CD8-positive, alpha-beta memory T cell (primary cell): ENCODE results near the gene ERCC6L2. TPM values are rescaled to one million over a fixed set of nuclear protein-coding genes. Genes with fewer than 3 reads are reported as not detected.
A peak's percentile ranks its signal among the peaks of the same experiment; 100 is the strongest.

Source experiments
- CTCF ChIA-PET: fragments of 350-600 bp; sonication (Branson Sonifier 250); formaldehyde crosslinking; loops from one replicate; lab custom pipeline; 2021; ENCODE audit warnings: antibody characterized with exemption; lab: Charles Lee
- POLR2A ChIA-PET: fragments of 350-600 bp; sonication (Branson Sonifier 250); formaldehyde crosslinking; loops from one replicate; lab custom pipeline; 2021; ENCODE audit warnings: antibody characterized with exemption; lab: Charles Lee
- DNase-seq, 5 donors: peaks; one replicate each; pipeline versions ENCODE4 v3.0.0 to v3.0.0-alpha.2; 2020 to 2022; ENCODE audit warnings: mixed read lengths in 1 of 5
- H3K27ac ChIP-seq: one replicate; pipeline ENCODE4 v1.7.0; 2013; ENCODE audit warnings: low read depth, mild to moderate bottlenecking, low read length, moderate library complexity
- H3K27me3 ChIP-seq: 2 replicates; pipeline ENCODE4 v1.7.0; 2013; ENCODE audit warnings: low read length, mild to moderate bottlenecking; ENCODE audit not compliant: insufficient read depth, poor library complexity, severe bottlenecking
- H3K36me3 ChIP-seq: 2 replicates; pipeline ENCODE4 v1.7.0; 2013; ENCODE audit warnings: mild to moderate bottlenecking, low read length, moderate library complexity; ENCODE audit not compliant: insufficient read depth
- H3K4me1 ChIP-seq: 2 replicates; pipeline ENCODE4 v1.7.0; 2013; ENCODE audit warnings: mild to moderate bottlenecking, low read length, moderate library complexity; ENCODE audit not compliant: insufficient read depth
- H3K4me3 ChIP-seq: 2 replicates; pipeline ENCODE4 v1.7.0; 2013; ENCODE audit warnings: mild to moderate bottlenecking, low read length
- H3K9me3 ChIP-seq: 2 replicates; pipeline ENCODE4 v1.7.0; 2013; ENCODE audit warnings: mild to moderate bottlenecking, low read length
- H3K27ac Mint-ChIP-seq, 8 donors: one replicate each; pipeline ENCODE4 v1.8.0; 2020 to 2021; ENCODE audit warnings: mixed read lengths in 8 of 8, mild to moderate bottlenecking in 6 of 8, inconsistent platforms in 3 of 8, moderate library complexity in 3 of 8
- H3K27me3 Mint-ChIP-seq, 2 donors: one replicate each; pipeline ENCODE4 v1.8.0; 2020 to 2021; ENCODE audit warnings: mixed read lengths in 2 of 2, mild to moderate bottlenecking in 1 of 2, moderate library complexity in 1 of 2
- H3K36me3 Mint-ChIP-seq, 3 donors: one replicate each; pipeline ENCODE4 v1.8.0; 2020 to 2021; ENCODE audit warnings: mixed read lengths in 3 of 3, inconsistent platforms in 1 of 3, mild to moderate bottlenecking in 1 of 3
- H3K4me1 Mint-ChIP-seq, 3 donors: one replicate each; pipeline ENCODE4 v1.8.0; 2020 to 2021; ENCODE audit warnings: mixed read lengths in 3 of 3, inconsistent platforms in 1 of 3, mild to moderate bottlenecking in 1 of 3
- H3K4me3 Mint-ChIP-seq, 7 donors: one replicate each; pipeline ENCODE4 v1.8.0; 2020 to 2021; ENCODE audit warnings: mixed read lengths in 7 of 7, mild to moderate bottlenecking in 6 of 7, moderate library complexity in 4 of 7, inconsistent platforms in 2 of 7
- H3K9me3 Mint-ChIP-seq, 5 donors: one replicate each; pipeline ENCODE4 v1.8.0; 2020 to 2022; ENCODE audit warnings: mixed read lengths in 5 of 5, mild to moderate bottlenecking in 3 of 5, moderate library complexity in 2 of 5, inconsistent platforms in 1 of 5
- polyA plus RNA-seq: library from polyadenylated mRNA; unstranded; fragments of 300-500 nt; fragmentation: Illumina TruSeq; gene quantifications from one replicate; pipeline ENCODE4 v1.2.3, GENCODE V29; 2021
- total RNA-seq, 2 experiments: library from RNA; stranded (reverse); gene quantifications; one replicate each; pipeline ENCODE4 v1.2.3, GENCODE V29; 2021

Gene ERCC6L2
- total and polyA plus RNA-seq, 3 experiments from 2014 or later, result 30.0 to 41.2 (median 32.7) TPM

GRCh38 chr9:95971815-95972214, 96.3 kb downstream of the ERCC6L2 start:
- peak overlapping the region in 1 of 8 donors; percentile 25 for H3K27ac Mint-ChIP-seq
- peaks cover 0 to 4% (median 0%) of the 10 kb centered on the region in 5 donors for H3K9me3 Mint-ChIP-seq
- ChIA-PET POLR2A (no interaction called here), CTCF (no interaction called here)
- H3K4me3 ChIP-seq, result no peak overlapping the region
- H3K9me3 ChIP-seq, result no peaks in the 10 kb centered on the region
- H3K4me1 ChIP-seq, result no peaks in the 10 kb centered on the region
- no peak overlapping the region for H3K27ac ChIP-seq
- H3K36me3 ChIP-seq, result peaks cover 11% of the 10 kb centered on the region
- no peaks in the 10 kb centered on the region for H3K27me3 Mint-ChIP-seq
- no peak for DNase-seq
- peaks cover 19 to 37% (median 22%) of the 10 kb centered on the region in 3 donors for H3K36me3 Mint-ChIP-seq
- H3K27me3 ChIP-seq, result no peaks in the 10 kb centered on the region
- peaks cover 0 to 3% (median 2%) of the 10 kb centered on the region in 3 donors for H3K4me1 Mint-ChIP-seq
- H3K4me3 Mint-ChIP-seq, result no peak overlapping the region

GRCh38 chr9:95974389-95974788, 98.9 kb downstream of the ERCC6L2 start:
- DNase-seq, result no peak
- Mint-ChIP-seq H3K36me3 (peaks cover 18 to 47% (median 22%) of the 10 kb centered on the region in 3 donors), H3K4me1 (peaks cover 0 to 11% (median 4%) of the 10 kb centered on the region in 3 donors), H3K27ac (no peak overlapping the region), H3K9me3 (peaks cover 0 to 4% (median 0%) of the 10 kb centered on the region in 5 donors), H3K27me3 (no peaks in the 10 kb centered on the region), H3K4me3 (no peak overlapping the region)
- ChIA-PET CTCF (no interaction called here), POLR2A (no interaction called here)
- Histone ChIP-seq H3K27ac (no peak overlapping the region), H3K4me3 (no peak overlapping the region), H3K4me1 (no peaks in the 10 kb centered on the region), H3K9me3 (no peaks in the 10 kb centered on the region), H3K36me3 (peaks cover 4% of the 10 kb centered on the region), H3K27me3 (no peaks in the 10 kb centered on the region)

GRCh38 chr9:95977371-95977770, 101.9 kb downstream of the ERCC6L2 start:
- Mint-ChIP-seq H3K4me1 (peaks cover 17 to 29% (median 19%) of the 10 kb centered on the region in 3 donors), H3K36me3 (peaks cover 15 to 43% (median 19%) of the 10 kb centered on the region in 3 donors)
- CTCF ChIA-PET, result no interaction called here

GRCh38 chr9:95978106-95978505, 102.6 kb downstream of the ERCC6L2 start:
- H3K9me3 Mint-ChIP-seq, result no peaks in the 10 kb centered on the region
- POLR2A ChIA-PET, result no interaction called here
- CTCF ChIA-PET, result no interaction called here
- H3K27ac ChIP-seq, result no peak overlapping the region
- H3K27ac Mint-ChIP-seq, result no peak overlapping the region
- no peaks in the 10 kb centered on the region for H3K27me3 Mint-ChIP-seq
- no peak for DNase-seq
- no peak overlapping the region for H3K4me3 Mint-ChIP-seq
- no peaks in the 10 kb centered on the region for H3K9me3 ChIP-seq
- no peaks in the 10 kb centered on the region for H3K27me3 ChIP-seq
- peaks cover 11% of the 10 kb centered on the region for H3K4me1 ChIP-seq
- H3K4me1 Mint-ChIP-seq, result peaks cover 18 to 31% (median 20%) of the 10 kb centered on the region in 3 donors
- no peaks in the 10 kb centered on the region for H3K36me3 ChIP-seq
- H3K36me3 Mint-ChIP-seq, result peaks cover 9 to 38% (median 13%) of the 10 kb centered on the region in 3 donors
- H3K4me3 ChIP-seq, result no peak overlapping the region

More at GRCh38 chr9:95977371-95977770, 101.9 kb downstream of the ERCC6L2 start:
- no peak overlapping the region for H3K4me3 ChIP-seq
- POLR2A ChIA-PET, result no interaction called here
- Mint-ChIP-seq H3K27ac (peak overlapping the region in 2 of 8 donors; percentile 3 to 12), H3K27me3 (no peaks in the 10 kb centered on the region), H3K9me3 (peaks cover 0 to 4% (median 0%) of the 10 kb centered on the region in 5 donors), H3K4me3 (no peak overlapping the region)
- H3K36me3 ChIP-seq, result no peaks in the 10 kb centered on the region
- H3K27ac ChIP-seq, result no peak overlapping the region
- DNase-seq, result no peak
- H3K27me3 ChIP-seq, result no peaks in the 10 kb centered on the region
- peaks cover 10% of the 10 kb centered on the region for H3K4me1 ChIP-seq
- H3K9me3 ChIP-seq, result no peaks in the 10 kb centered on the region

GRCh38 chr9:95979446-95979845, 104.0 kb downstream of the ERCC6L2 start:
- Mint-ChIP-seq H3K4me1 (peaks cover 18 to 33% (median 20%) of the 10 kb centered on the region in 3 donors), H3K9me3 (no peaks in the 10 kb centered on the region), H3K27me3 (no peaks in the 10 kb centered on the region), H3K4me3 (no peak overlapping the region), H3K27ac (no peak overlapping the region), H3K36me3 (peaks cover 5 to 34% (median 12%) of the 10 kb centered on the region in 3 donors)
- H3K4me1 ChIP-seq, result peaks cover 11% of the 10 kb centered on the region
- no peaks in the 10 kb centered on the region for H3K27me3 ChIP-seq
- DNase-seq, result no peak
- no peak overlapping the region for H3K4me3 ChIP-seq
- POLR2A ChIA-PET, result no interaction called here
- H3K9me3 ChIP-seq, result no peaks in the 10 kb centered on the region
- peaks cover 4% of the 10 kb centered on the region for H3K36me3 ChIP-seq
- CTCF ChIA-PET, result no interaction called here
- H3K27ac ChIP-seq, result no peak overlapping the region

- Histone ChIP-seq H3K4me1 (peaks cover 11% of the 10 kb centered on the region), H3K36me3 (peaks cover 4% of the 10 kb centered on the region), H3K27me3 (no peaks in the 10 kb centered on the region), H3K4me3 (no peak overlapping the region), H3K9me3 (no peaks in the 10 kb centered on the region), H3K27ac (no peak overlapping the region)
- ChIA-PET POLR2A (no interaction called here), CTCF (no interaction called here)
- Mint-ChIP-seq H3K4me3 (no peak overlapping the region), H3K36me3 (peaks cover 6 to 38% (median 17%) of the 10 kb centered on the region in 3 donors), H3K27me3 (no peaks in the 10 kb centered on the region), H3K27ac (peak overlapping the region in 3 of 8 donors; percentile 34 to 72 (median 61)), H3K4me1 (peaks cover 18 to 33% (median 20%) of the 10 kb centered on the region in 3 donors), H3K9me3 (no peaks in the 10 kb centered on the region)
- no peak for DNase-seq
Observed at GRCh38 chr9:95980262-95981125, 105.0 kb downstream of the ERCC6L2 start.

- Histone ChIP-seq H3K4me3 (no peak overlapping the region), H3K27ac (no peak overlapping the region), H3K4me1 (peaks cover 11% of the 10 kb centered on the region), H3K36me3 (peaks cover 4% of the 10 kb centered on the region), H3K27me3 (no peaks in the 10 kb centered on the region), H3K9me3 (no peaks in the 10 kb centered on the region)
- POLR2A ChIA-PET, result no interaction called here
- DNase-seq, result peak in 3 of 5 donors; percentile 41 to 80 (median 58)
- peaks cover 15 to 30% (median 20%) of the 10 kb centered on the region in 3 donors for H3K4me1 Mint-ChIP-seq
- peak overlapping the region; percentile 11 to 84 (median 50) for H3K27ac Mint-ChIP-seq
- peak overlapping the region in 2 of 7 donors; percentile 30 to 46 for H3K4me3 Mint-ChIP-seq
- CTCF ChIA-PET, result no interaction called here
- no peaks in the 10 kb centered on the region for H3K9me3 Mint-ChIP-seq
- no peaks in the 10 kb centered on the region for H3K27me3 Mint-ChIP-seq
- peaks cover 17 to 46% (median 20%) of the 10 kb centered on the region in 3 donors for H3K36me3 Mint-ChIP-seq
Observed at GRCh38 chr9:95981761-95982390, 106.4 kb downstream of the ERCC6L2 start.
